Liver (tissue), 3 donors: ENCODE results near the gene TAF5L.

Source experiments
- ATF3 ChIP-seq: IDR thresholded peaks from 2 replicates; pipeline ENCODE4 v1.6.1; 2016; ENCODE audit warnings: antibody characterized with exemption
- EGR1 ChIP-seq, 2 donors: IDR thresholded peaks; 2 replicates each; pipeline ENCODE4 v1.6.1; 2016 to 2018; ENCODE audit warnings: antibody characterized with exemption in 2 of 2, low read depth in 2 of 2
- GABPA ChIP-seq, 2 donors: IDR thresholded peaks in 1 of 2; conservative IDR thresholded peaks in 1 of 2; 2 replicates each; pipeline ENCODE4 v1.6.1; 2016; ENCODE audit warnings: antibody characterized with exemption in 2 of 2, mild to moderate bottlenecking in 1 of 2, moderate library complexity in 1 of 2
- JUND ChIP-seq, 2 donors: IDR thresholded peaks; 2 replicates each; pipeline ENCODE4 v1.6.1; 2016; ENCODE audit warnings: antibody characterized with exemption in 2 of 2
- MAX ChIP-seq: IDR thresholded peaks from 2 replicates; pipeline ENCODE4 v1.6.1; 2016; ENCODE audit warnings: antibody characterized with exemption
- RAD21 ChIP-seq, 2 donors: IDR thresholded peaks; 2 replicates each; pipeline ENCODE4 v1.6.1; 2016; ENCODE audit warnings: antibody characterized with exemption in 2 of 2, mild to moderate bottlenecking in 2 of 2
- RXRA ChIP-seq, 2 donors: IDR thresholded peaks; 2 replicates each; pipeline ENCODE4 v1.6.1; 2017 to 2018; ENCODE audit warnings: antibody characterized with exemption in 2 of 2, mild to moderate bottlenecking in 1 of 2
- SP1 ChIP-seq: IDR thresholded peaks from 2 replicates; pipeline ENCODE4 v1.6.1; 2018; ENCODE audit warnings: antibody characterized with exemption, mild to moderate bottlenecking
- TAF1 ChIP-seq: conservative IDR thresholded peaks from 2 replicates; pipeline ENCODE4 v1.6.1; 2016; ENCODE audit warnings: antibody characterized with exemption, mild to moderate bottlenecking
- YY1 ChIP-seq: IDR thresholded peaks from 2 replicates; pipeline ENCODE4 v1.6.1; 2016; ENCODE audit warnings: antibody characterized with exemption, mild to moderate bottlenecking
- TF ChIP-seq, protein P1 (sequence below): fragments of 150-350 bp; IDR thresholded peaks from 2 replicates; pipeline ENCODE4 v1.5.1; 2017; ENCODE audit warnings: improper control_type of control experiment, low read depth, low read length; ENCODE audit not compliant: missing input control
- TF ChIP-seq, protein P2 (sequence below): IDR thresholded peaks from 2 replicates; pipeline ENCODE4 v1.6.1; 2016; ENCODE audit warnings: antibody characterized with exemption, mild to moderate bottlenecking
- TF ChIP-seq, protein P3 (sequence below): IDR thresholded peaks from 2 replicates; pipeline ENCODE4 v1.6.1; 2016; ENCODE audit warnings: antibody characterized with exemption
- donor health status: healthy.
- donor health status: healthy.

DNA sequence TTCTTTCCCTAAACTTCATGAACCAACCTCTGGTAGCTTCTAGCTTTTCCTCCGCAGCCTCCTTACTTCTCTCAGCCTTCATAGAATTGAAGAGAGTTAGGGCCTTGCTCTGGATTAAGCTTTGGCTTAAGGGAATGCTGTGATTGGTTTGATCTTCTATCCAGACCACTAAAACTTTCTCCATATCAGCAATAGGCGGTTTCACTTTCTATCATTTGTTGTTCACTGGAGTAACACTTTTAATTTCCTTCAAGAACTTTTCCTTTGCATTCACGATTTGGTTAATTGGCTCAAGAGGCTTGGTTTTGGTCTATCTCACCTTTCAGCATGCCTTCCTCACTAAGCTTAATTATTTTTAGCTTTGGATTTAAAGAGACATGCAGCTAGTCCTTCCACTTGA, 5.2 kb upstream of the TAF5L start:
- TF ChIP-seq, protein P1, sequence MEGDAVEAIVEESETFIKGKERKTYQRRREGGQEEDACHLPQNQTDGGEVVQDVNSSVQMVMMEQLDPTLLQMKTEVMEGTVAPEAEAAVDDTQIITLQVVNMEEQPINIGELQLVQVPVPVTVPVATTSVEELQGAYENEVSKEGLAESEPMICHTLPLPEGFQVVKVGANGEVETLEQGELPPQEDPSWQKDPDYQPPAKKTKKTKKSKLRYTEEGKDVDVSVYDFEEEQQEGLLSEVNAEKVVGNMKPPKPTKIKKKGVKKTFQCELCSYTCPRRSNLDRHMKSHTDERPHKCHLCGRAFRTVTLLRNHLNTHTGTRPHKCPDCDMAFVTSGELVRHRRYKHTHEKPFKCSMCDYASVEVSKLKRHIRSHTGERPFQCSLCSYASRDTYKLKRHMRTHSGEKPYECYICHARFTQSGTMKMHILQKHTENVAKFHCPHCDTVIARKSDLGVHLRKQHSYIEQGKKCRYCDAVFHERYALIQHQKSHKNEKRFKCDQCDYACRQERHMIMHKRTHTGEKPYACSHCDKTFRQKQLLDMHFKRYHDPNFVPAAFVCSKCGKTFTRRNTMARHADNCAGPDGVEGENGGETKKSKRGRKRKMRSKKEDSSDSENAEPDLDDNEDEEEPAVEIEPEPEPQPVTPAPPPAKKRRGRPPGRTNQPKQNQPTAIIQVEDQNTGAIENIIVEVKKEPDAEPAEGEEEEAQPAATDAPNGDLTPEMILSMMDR, result no peak
- TF ChIP-seq TAF1 (no peak), YY1 (no peak), JUND (IDR thresholded peaks at IDR 0.05) (no peak), RAD21 (IDR thresholded peaks at IDR 0.05) (no peak), EGR1 (IDR thresholded peaks at IDR 0.05; ENCODE audit: low read depth in 2 of 2) (no peak), ATF3 (no peak), GABPA (IDR thresholded peaks at IDR 0.05 in 1 of 2, conservative IDR thresholded peaks at IDR 0.05 in 1 of 2) (no peak), MAX (no peak), RXRA (IDR thresholded peaks at IDR 0.05) (no peak), SP1 (no peak)
- TF ChIP-seq, protein P2, sequence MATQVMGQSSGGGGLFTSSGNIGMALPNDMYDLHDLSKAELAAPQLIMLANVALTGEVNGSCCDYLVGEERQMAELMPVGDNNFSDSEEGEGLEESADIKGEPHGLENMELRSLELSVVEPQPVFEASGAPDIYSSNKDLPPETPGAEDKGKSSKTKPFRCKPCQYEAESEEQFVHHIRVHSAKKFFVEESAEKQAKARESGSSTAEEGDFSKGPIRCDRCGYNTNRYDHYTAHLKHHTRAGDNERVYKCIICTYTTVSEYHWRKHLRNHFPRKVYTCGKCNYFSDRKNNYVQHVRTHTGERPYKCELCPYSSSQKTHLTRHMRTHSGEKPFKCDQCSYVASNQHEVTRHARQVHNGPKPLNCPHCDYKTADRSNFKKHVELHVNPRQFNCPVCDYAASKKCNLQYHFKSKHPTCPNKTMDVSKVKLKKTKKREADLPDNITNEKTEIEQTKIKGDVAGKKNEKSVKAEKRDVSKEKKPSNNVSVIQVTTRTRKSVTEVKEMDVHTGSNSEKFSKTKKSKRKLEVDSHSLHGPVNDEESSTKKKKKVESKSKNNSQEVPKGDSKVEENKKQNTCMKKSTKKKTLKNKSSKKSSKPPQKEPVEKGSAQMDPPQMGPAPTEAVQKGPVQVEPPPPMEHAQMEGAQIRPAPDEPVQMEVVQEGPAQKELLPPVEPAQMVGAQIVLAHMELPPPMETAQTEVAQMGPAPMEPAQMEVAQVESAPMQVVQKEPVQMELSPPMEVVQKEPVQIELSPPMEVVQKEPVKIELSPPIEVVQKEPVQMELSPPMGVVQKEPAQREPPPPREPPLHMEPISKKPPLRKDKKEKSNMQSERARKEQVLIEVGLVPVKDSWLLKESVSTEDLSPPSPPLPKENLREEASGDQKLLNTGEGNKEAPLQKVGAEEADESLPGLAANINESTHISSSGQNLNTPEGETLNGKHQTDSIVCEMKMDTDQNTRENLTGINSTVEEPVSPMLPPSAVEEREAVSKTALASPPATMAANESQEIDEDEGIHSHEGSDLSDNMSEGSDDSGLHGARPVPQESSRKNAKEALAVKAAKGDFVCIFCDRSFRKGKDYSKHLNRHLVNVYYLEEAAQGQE, result no peak
- TF ChIP-seq, protein P3, sequence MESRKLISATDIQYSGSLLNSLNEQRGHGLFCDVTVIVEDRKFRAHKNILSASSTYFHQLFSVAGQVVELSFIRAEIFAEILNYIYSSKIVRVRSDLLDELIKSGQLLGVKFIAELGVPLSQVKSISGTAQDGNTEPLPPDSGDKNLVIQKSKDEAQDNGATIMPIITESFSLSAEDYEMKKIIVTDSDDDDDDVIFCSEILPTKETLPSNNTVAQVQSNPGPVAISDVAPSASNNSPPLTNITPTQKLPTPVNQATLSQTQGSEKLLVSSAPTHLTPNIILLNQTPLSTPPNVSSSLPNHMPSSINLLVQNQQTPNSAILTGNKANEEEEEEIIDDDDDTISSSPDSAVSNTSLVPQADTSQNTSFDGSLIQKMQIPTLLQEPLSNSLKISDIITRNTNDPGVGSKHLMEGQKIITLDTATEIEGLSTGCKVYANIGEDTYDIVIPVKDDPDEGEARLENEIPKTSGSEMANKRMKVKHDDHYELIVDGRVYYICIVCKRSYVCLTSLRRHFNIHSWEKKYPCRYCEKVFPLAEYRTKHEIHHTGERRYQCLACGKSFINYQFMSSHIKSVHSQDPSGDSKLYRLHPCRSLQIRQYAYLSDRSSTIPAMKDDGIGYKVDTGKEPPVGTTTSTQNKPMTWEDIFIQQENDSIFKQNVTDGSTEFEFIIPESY, result no peak
